Inflammatory macrophage treated with lipopolysaccharide for 1 hour (primary cell): ENCODE results near the gene CDKN2B-AS1.

Experiments
- DNase-seq, 2 donors: peaks; one replicate each; pipeline ENCODE4 v3.0.0-alpha.2; 2020 to 2022

The CDKN2B-AS1 gene

GRCh38 chr9:21982861-21983560 lies 11.6 kb upstream of the CDKN2B-AS1 start:
- DNase-seq, result peak; percentile 65 to 72

- DNase-seq, result peak; percentile 88 to 98
Observed at GRCh38 chr9:21983561-21983935, 11.0 kb upstream of the CDKN2B-AS1 start.

GRCh38 chr9:21984101-21984500 lies 10.5 kb upstream of the CDKN2B-AS1 start:
- DNase-seq, result peak; percentile 83 to 92

GRCh38 chr9:21985964-21986667 lies 8.5 kb upstream of the CDKN2B-AS1 start:
- no peak for DNase-seq

- no peak for DNase-seq
Observed at GRCh38 chr9:21988056-21988990, 6.3 kb upstream of the CDKN2B-AS1 start.

GRCh38 chr9:21989440-21990189 lies 5.0 kb upstream of the CDKN2B-AS1 start:
- no peak for DNase-seq

GRCh38 chr9:21991072-21991959 lies 3.3 kb upstream of the CDKN2B-AS1 start:
- DNase-seq, result no peak

GRCh38 chr9:21993007-21993406 lies 1.6 kb upstream of the CDKN2B-AS1 start:
- DNase-seq, result no peak

- peak; percentile 75 to 77 for DNase-seq
Observed at GRCh38 chr9:21993893-21994555, 567 bp upstream of the CDKN2B-AS1 start, which contains the start of gene CDKN2A. Gene CDKN2A, minus strand, starts transcription at chr9:21994392.

- peak; percentile 91 to 92 for DNase-seq
Observed at GRCh38 chr9:21995006-21995665, 545 bp downstream of the CDKN2B-AS1 start.

GRCh38 chr9:21995666-21996398 lies 1.2 kb downstream of the CDKN2B-AS1 start:
- DNase-seq, result peak in 1 of 2 donors; percentile 31

GRCh38 chr9:21996438-21996837 lies 1.8 kb downstream of the CDKN2B-AS1 start:
- DNase-seq, result no peak

- DNase-seq, result no peak
Observed at GRCh38 chr9:21996858-21997257, 2.3 kb downstream of the CDKN2B-AS1 start.

GRCh38 chr9:21997480-21997879 lies 2.9 kb downstream of the CDKN2B-AS1 start:
- no peak for DNase-seq

- no peak for DNase-seq
Observed at GRCh38 chr9:21998026-21998425, 3.4 kb downstream of the CDKN2B-AS1 start.

- no peak for DNase-seq
Observed at GRCh38 chr9:22002038-22002437, 7.4 kb downstream of the CDKN2B-AS1 start.

- DNase-seq, result peak; percentile 44 to 57
Observed at GRCh38 chr9:22005021-22005701, 10.6 kb downstream of the CDKN2B-AS1 start.

- DNase-seq, result no peak
Observed at GRCh38 chr9:22005702-22006606, 11.4 kb downstream of the CDKN2B-AS1 start.
